GM12892 (cell line): Measurements from ENCODE around the gene NMNAT1.
"Not testable (repeated sequence)": the region's sequence is repeated elsewhere in the genome, so short reads cannot be mapped to it uniquely, and the experiment has no call there.

ENCODE experiments used
- POLR2A ChIP-seq: IDR thresholded peaks from 2 replicates; pipeline ENCODE4 v1.6.1; 2011; ENCODE audit warnings: low read depth, low read length, control low read depth
- POLR2AphosphoS5 ChIP-seq: IDR thresholded peaks from 2 replicates; pipeline ENCODE4 v1.6.1; 2011; ENCODE audit warnings: low read depth, low read length, control low read depth
- TAF1 ChIP-seq: IDR thresholded peaks from 2 replicates; pipeline ENCODE4 v1.6.1; 2011; ENCODE audit warnings: low read depth, mild to moderate bottlenecking, control low read depth, low read length, borderline replicate concordance

GRCh38 chr1:9917495-9917894, 25.8 kb upstream of the NMNAT1 start:
- TF ChIP-seq POLR2A, POLR2AphosphoS5, TAF1: not testable (repeated sequence)
